GM13977 (cell line): ENCODE data around the gene ISM1.

Source experiments
- DNase-seq: peaks from one replicate; pipeline ENCODE4 v3.0.0; 2012; ENCODE audit warnings: low spot score
- in situ Hi-C: fragments of 300-500 bp; cut with MboI; formaldehyde crosslinking; loops from one replicate; pipeline ENCODE4 v1.12.0; 2022; ENCODE audit warnings: low sequenced_read_pairs, low pct_unique_long_range_greater_than_20kb, mixed read lengths, inconsistent platforms; ENCODE audit not compliant: unreplicated experiment
- TF ChIP-seq, protein P1 (sequence below): IDR thresholded peaks from 2 replicates; pipeline ENCODE4 v1.5.1; 2012; ENCODE audit warnings: mild to moderate bottlenecking, control low read depth; ENCODE audit not compliant: insufficient read depth; ENCODE audit errors: extremely low read depth, missing control alignments

ISM1 gene

DNA sequence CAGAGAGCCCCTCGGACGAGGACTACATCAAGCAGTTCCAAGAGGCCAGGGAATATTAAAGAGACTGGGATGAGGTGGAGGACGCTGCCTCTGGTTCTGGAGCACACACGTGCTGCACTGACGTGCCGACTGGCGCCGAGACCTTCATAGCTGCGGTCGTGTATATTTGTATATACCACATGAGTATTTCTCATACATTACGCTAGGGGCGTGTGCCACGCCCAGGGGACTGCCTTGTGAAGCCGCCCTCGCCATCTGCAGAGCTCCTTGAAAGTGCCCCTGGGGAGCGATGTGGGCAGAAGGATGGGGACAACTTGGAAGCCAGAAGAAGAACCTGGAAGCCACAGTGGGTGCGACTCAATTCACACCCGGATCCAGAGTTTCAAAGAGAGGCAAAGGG lies 78.3 kb downstream of the ISM1 start:
- in situ Hi-C loops, result no loop called here
- TF ChIP-seq, protein P1, sequence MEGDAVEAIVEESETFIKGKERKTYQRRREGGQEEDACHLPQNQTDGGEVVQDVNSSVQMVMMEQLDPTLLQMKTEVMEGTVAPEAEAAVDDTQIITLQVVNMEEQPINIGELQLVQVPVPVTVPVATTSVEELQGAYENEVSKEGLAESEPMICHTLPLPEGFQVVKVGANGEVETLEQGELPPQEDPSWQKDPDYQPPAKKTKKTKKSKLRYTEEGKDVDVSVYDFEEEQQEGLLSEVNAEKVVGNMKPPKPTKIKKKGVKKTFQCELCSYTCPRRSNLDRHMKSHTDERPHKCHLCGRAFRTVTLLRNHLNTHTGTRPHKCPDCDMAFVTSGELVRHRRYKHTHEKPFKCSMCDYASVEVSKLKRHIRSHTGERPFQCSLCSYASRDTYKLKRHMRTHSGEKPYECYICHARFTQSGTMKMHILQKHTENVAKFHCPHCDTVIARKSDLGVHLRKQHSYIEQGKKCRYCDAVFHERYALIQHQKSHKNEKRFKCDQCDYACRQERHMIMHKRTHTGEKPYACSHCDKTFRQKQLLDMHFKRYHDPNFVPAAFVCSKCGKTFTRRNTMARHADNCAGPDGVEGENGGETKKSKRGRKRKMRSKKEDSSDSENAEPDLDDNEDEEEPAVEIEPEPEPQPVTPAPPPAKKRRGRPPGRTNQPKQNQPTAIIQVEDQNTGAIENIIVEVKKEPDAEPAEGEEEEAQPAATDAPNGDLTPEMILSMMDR, result no peak
- no peak for DNase-seq

DNA sequence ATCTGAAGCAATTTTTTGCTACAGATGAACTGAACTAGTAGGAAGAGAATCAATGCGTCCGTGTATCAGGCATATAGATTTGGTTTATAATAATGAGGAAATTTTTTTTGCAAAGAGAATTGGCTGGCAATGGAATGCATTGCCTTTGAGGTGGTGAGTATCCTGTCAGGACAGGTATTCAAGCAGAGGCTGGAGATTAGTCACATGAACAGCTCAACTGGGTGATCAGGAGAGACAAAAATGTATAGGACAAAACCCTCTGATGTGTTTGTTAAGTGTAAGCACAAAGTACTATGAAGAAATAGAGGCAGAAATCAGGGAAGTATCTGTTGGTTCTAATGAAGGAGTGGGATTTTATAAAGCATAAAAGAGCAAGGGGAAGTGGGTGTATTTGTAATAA lies 80.5 kb downstream of the ISM1 start:
- TF ChIP-seq, protein P1, result no peak
- in situ Hi-C loops, result no loop called here
- DNase-seq, result no peak

DNA sequence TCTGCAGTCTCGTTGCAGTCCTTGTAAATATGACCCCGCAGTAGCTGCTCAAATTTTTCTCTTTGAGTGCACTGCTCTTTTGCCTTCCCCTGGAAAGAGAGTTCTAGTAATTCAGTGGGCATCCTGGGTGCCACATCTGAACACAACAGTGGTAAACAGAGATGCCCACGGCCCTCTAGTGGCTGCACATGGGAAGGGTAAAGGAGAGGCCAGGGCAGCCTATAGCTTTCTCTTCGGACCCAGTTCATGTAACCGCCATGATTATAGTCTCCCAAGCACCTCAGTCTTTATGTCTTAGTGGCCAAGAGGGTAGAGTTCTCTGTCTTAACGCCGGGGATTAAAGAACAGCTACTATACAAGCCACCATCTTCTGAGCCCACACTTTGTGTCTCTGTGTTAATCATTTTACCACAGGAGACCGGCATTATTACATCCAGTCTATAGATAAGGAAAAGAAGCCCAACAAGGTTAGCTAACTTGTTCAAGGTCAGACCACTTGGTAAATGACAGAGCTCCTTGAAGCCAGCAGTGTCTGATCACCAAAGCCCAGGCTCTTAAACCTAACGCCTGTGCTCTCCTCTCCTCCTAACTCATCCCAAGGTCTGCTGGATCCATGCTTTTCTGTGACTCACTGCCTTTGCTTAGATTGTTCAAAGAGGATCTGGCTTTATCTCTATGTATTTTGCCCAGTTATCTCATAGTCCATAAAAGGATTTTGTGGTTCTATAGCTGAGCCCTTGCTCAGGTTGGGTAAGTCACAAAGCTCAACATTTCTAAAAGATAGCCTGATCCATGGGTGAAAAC lies 81.8 kb downstream of the ISM1 start:
- TF ChIP-seq, protein P1, result peak; percentile 82
- in situ Hi-C loops, result no loop called here
- peak; percentile 61 for DNase-seq

DNA sequence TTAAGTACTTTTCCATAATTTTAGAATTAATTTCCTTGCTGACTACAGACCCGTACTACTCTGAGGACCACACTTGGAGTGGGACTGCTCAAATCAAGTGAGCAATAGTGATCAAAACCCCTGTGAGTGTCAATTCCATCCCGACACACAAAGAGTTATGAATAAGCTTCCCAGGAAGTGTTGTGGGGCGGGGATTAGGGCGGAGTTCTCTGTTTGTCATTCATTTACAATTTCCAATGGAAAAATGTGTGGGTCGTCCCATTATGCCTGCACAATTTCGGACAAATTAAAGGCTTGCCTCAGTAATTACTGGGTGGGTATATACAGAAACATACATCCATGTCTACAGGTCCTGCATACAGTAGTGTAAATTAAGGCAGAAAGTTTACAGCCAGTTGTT lies 84.2 kb downstream of the ISM1 start:
- in situ Hi-C loops, result no loop called here
- TF ChIP-seq, protein P1, result no peak
- DNase-seq, result no peak

DNA sequence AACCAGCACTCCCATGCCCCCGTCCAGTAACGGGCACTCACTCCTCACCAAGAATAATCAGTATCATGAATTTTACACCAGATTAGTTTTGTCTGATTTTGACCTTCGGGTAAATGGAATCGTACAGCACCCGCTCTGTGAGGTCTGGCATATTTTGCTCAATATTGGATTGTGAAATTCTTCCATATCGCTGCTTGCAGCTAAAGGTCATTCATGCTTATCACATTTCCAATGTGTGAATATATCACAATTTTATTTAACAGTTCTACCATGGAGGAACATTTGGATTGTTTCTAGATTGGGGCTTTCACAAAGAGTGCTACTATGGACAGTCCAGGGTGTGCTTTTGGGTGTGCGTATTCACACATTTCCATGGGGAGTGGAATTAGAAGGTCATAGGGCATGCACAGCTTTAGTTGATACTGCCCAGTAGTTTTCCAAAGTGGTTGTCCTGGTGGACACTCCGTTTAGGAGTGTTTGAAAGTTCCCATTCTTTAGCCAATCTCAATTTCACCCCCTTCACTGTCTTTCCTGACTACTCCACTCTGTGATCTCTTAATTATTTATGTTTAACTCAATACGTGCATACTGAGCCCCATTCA lies 86.6 kb downstream of the ISM1 start:
- TF ChIP-seq, protein P1, result no peak
- no peak for DNase-seq
- in situ Hi-C loops, result no loop called here

DNA sequence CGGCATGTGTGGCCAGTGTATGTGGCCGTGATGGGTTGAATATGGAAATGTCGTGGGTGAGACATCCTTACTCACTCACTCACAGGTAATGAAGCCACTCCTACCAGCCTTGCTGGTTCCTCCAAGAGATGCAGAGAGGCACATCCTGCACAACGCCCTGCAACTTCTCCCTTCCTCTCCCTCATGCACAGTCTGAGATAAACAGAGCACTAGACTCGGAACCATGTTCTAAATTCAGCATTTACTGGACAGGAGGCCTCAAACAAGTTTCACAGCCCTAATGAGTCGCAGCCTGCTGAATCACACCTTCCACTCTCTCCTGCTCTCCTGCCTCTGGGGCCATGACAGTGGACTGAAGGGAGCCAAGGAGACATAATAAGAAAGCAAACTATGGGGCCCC lies 91.2 kb downstream of the ISM1 start:
- no peak for DNase-seq
- in situ Hi-C loops, result no loop called here
- TF ChIP-seq, protein P1, result no peak
